NCI-H2196 (cell line): ENCODE results near the gene FOXN1.

Experiments
- DNase-seq: peaks from one replicate; lab custom pipeline; 2025; ENCODE audit not compliant: unreplicated experiment; lab: John Stamatoyannopoulos, UW

The FOXN1 gene

GRCh38 chr17:28477928-28478327, 28.2 kb upstream of the FOXN1 start:
- DNase-seq = no peak

- no peak for DNase-seq
These were observed 27.2 kb upstream of the FOXN1 start for GRCh38 chr17:28478712-28479615.

- DNase-seq = no peak
These were observed 25.9 kb upstream of the FOXN1 start for GRCh38 chr17:28480278-28480677.

- DNase-seq = no peak
These were observed 25.2 kb upstream of the FOXN1 start for GRCh38 chr17:28480799-28481571.

- DNase-seq = no peak
These were observed 23.5 kb upstream of the FOXN1 start for GRCh38 chr17:28482551-28483199.

GRCh38 chr17:28484296-28484695, 21.9 kb upstream of the FOXN1 start:
- DNase-seq = no peak

GRCh38 chr17:28485049-28485448, 21.1 kb upstream of the FOXN1 start:
- no peak for DNase-seq

GRCh38 chr17:28487881-28488532, 18.1 kb upstream of the FOXN1 start:
- DNase-seq = no peak

- DNase-seq = no peak
These were observed 17.4 kb upstream of the FOXN1 start for GRCh38 chr17:28488533-28489276.

GRCh38 chr17:28491286-28491685, 14.9 kb upstream of the FOXN1 start:
- DNase-seq = no peak

- DNase-seq = no peak
These were observed 14.3 kb upstream of the FOXN1 start for GRCh38 chr17:28491860-28492259.

GRCh38 chr17:28492352-28493310, 13.5 kb upstream of the FOXN1 start:
- DNase-seq = no peak

- DNase-seq = no peak
These were observed 12.7 kb upstream of the FOXN1 start for GRCh38 chr17:28493460-28493859.

- DNase-seq = peak; percentile 41
These were observed 11.5 kb upstream of the FOXN1 start for GRCh38 chr17:28494445-28495188.

- DNase-seq = no peak
These were observed 10.5 kb upstream of the FOXN1 start for GRCh38 chr17:28495635-28496034.

GRCh38 chr17:28497931-28498330, 8.2 kb upstream of the FOXN1 start:
- no peak for DNase-seq

- DNase-seq = no peak
These were observed 7.3 kb upstream of the FOXN1 start for GRCh38 chr17:28498652-28499363.

- DNase-seq = no peak
These were observed 6.8 kb upstream of the FOXN1 start for GRCh38 chr17:28499364-28499664.
